GM23338 (cell line): ENCODE data around the gene IGSF21.

Experiments
- CREB1 ChIP-seq: fragments of 250-450 bp; sonication (Bioruptor Pico); IDR thresholded peaks from 2 replicates; pipeline ENCODE4 v1.5.0; 2020; ENCODE audit warnings: low read depth, mild to moderate bottlenecking, moderate library complexity
- CTCF ChIP-seq, 2 experiments: fragments of 200-600 bp in 1 of 2; sonication (generic) in 1 of 2; conservative IDR thresholded peaks; 2 replicates each; pipeline versions ENCODE4 v1.5.1 to v1.6.1; 2016 to 2017; ENCODE audit warnings: antibody characterized with exemption in 2 of 2, low read depth in 2 of 2, mild to moderate bottlenecking in 2 of 2, moderate library complexity in 1 of 2
- EZH2 ChIP-seq: fragments of 200-600 bp; sonication (generic); IDR thresholded peaks from one replicate; pipeline ENCODE4 v1.8.0; 2017; ENCODE audit warnings: antibody characterized with exemption, mild to moderate bottlenecking, low read depth; ENCODE audit not compliant: unreplicated experiment
- EZH2phosphoT487 ChIP-seq: fragments of 200-600 bp; sonication (generic); IDR thresholded peaks from one replicate; pipeline ENCODE4 v1.8.1; 2018; ENCODE audit warnings: antibody characterized with exemption; ENCODE audit not compliant: unreplicated experiment
- JUNB ChIP-seq: IDR thresholded peaks from one replicate; pipeline ENCODE4 v1.6.1; 2016; ENCODE audit warnings: antibody characterized with exemption; ENCODE audit not compliant: unreplicated experiment
- NANOG ChIP-seq: IDR thresholded peaks from 2 replicates; pipeline ENCODE4 v1.6.1; 2016; ENCODE audit warnings: antibody characterized with exemption, borderline replicate concordance
- POLR2AphosphoS5 ChIP-seq: IDR thresholded peaks from 2 replicates; pipeline ENCODE4 v1.6.1; 2016; ENCODE audit warnings: antibody characterized with exemption, low read depth
- REST ChIP-seq: IDR thresholded peaks from one replicate; pipeline ENCODE4 v1.6.1; 2018; ENCODE audit warnings: antibody characterized with exemption; ENCODE audit not compliant: unreplicated experiment
- ZNF114 ChIP-seq: fragments of 250-450 bp; sonication (Bioruptor Pico); IDR thresholded peaks from 2 replicates; pipeline ENCODE4 v1.5.0; 2020; ENCODE audit warnings: mild to moderate bottlenecking, moderate library complexity
- ZNF331 ChIP-seq: fragments of 250-450 bp; sonication (Bioruptor Pico); IDR thresholded peaks from 2 replicates; pipeline ENCODE4 v1.5.0; 2020; ENCODE audit warnings: low read depth, mild to moderate bottlenecking, moderate library complexity

- TF ChIP-seq POLR2AphosphoS5 (no peak), CTCF (conservative IDR thresholded peaks at IDR 0.05; ENCODE audit: low read depth in 2 of 2) (no peak), JUNB (no peak), EZH2 (no peak), CREB1 (no peak), EZH2phosphoT487 (no peak), ZNF114 (CRISPR knock-in tag) (no peak), REST (no peak), ZNF331 (no peak), NANOG (no peak)
These were observed 48.3 kb downstream of the IGSF21 start for GRCh38 chr1:18155881-18156385.
